Lung (tissue), 12 donors: Measurements from ENCODE around the gene DEDD. TPM values are rescaled to one million over a fixed set of nuclear protein-coding genes. Genes with fewer than 3 reads are reported as not detected.

Experiments
- ATAC-seq: fragments of 200-7000 bp; cut with Tn5 transposase; one replicate; pipeline ENCODE4 v1.9.1; 2020; ENCODE audit warnings: moderate number of reproducible peaks; ENCODE audit not compliant: insufficient read depth, low FRiP score
- DNase-seq, 3 donors: peaks; one replicate each; pipeline ENCODE4 v3.0.0-alpha.2; 2013 to 2017
- H3K27ac ChIP-seq, 2 donors: one replicate each; pipeline ENCODE4 v1.5.1; 2013; ENCODE audit warnings: mild to moderate bottlenecking in 2 of 2, moderate library complexity in 2 of 2, control low read depth in 1 of 2, inconsistent platforms in 1 of 2, low read depth in 1 of 2, low read length in 1 of 2
- H3K27me3 ChIP-seq, 3 donors: one replicate each; pipeline ENCODE4 v1.5.1; 2013; ENCODE audit warnings: low read length in 2 of 3; ENCODE audit not compliant: control insufficient read depth in 3 of 3, insufficient read depth in 3 of 3
- H3K36me3 ChIP-seq, 4 donors: one replicate each; pipeline ENCODE4 v1.5.1; 2013; ENCODE audit warnings: low read length in 4 of 4, mild to moderate bottlenecking in 1 of 4, moderate library complexity in 1 of 4; ENCODE audit not compliant: control insufficient read depth in 4 of 4, insufficient read depth in 4 of 4
- H3K4me1 ChIP-seq, 5 donors: one replicate each; pipeline ENCODE4 v1.5.1; 2013; ENCODE audit warnings: low read length in 5 of 5, mild to moderate bottlenecking in 2 of 5, moderate library complexity in 1 of 5; ENCODE audit not compliant: control insufficient read depth in 5 of 5, insufficient read depth in 5 of 5
- H3K4me3 ChIP-seq: one replicate; pipeline ENCODE4 v1.5.1; 2013; ENCODE audit warnings: mild to moderate bottlenecking, control low read depth, moderate library complexity
- H3K9ac ChIP-seq, 2 donors: one replicate each; pipeline ENCODE4 v1.5.1; 2013; ENCODE audit warnings: low read length in 2 of 2, control low read depth in 1 of 2; ENCODE audit not compliant: insufficient read depth in 1 of 2
- H3K9me3 ChIP-seq, 4 donors: one replicate each; pipeline ENCODE4 v1.5.1; 2013; ENCODE audit warnings: low read length in 3 of 4, mild to moderate bottlenecking in 1 of 4, moderate library complexity in 1 of 4; ENCODE audit not compliant: control insufficient read depth in 4 of 4, insufficient read depth in 3 of 4
- CTCF ChIP-seq: IDR thresholded peaks from 2 replicates; pipeline ENCODE4 v1.5.1; 2012; ENCODE audit warnings: mild to moderate bottlenecking; ENCODE audit errors: control extremely low read depth, extremely low read depth
- WGBS, 2 donors: extraction: QIAGEN DNeasy Blood & Tissue Kit; methylation state at CpG; one replicate each; pipeline ENCODE4 v1.1.7; 2013; 5-methylcytosine and 5-hydroxymethylcytosine counted together
- polyA plus RNA-seq, 2 donors: library from polyadenylated mRNA; stranded (reverse); fragments of 200-250 nt; gene quantifications; one replicate each; pipeline ENCODE4 v1.2.1, GENCODE V29; 2013
- total RNA-seq, 2 donors: library from RNA; depleted of rRNA in 1 of 2; stranded (reverse); fragments of >200 nt in 1 of 2; gene quantifications; one replicate each; pipeline ENCODE4 v1.2.1, GENCODE V29; 2014 to 2021
- donor health status: control.
- donor health status: control.
- donor health status: Bipolar disorder and iron deficiency.
- donor health status: healthy.
- donor health status: DM: yes; HTN: yes; CAD: no.

DEDD gene
- total and polyA plus RNA-seq, 4 donors, result 19.4 to 38.8 (median 30.9) TPM

- peaks cover 0 to 25% (median 15%) of the 10 kb centered on the region in 4 donors for H3K36me3 ChIP-seq
- peak; percentile 14 for TF ChIP-seq CTCF
- ATAC-seq (peak; percentile 97), DNase-seq (peak; percentile 97 to 99 (median 98))
- H3K27ac ChIP-seq, result peak within 1 kb of the TSS; percentile 86 to 94
- peaks cover 0 to 17% (median 6%) of the 10 kb centered on the region in 5 donors for H3K4me1 ChIP-seq
- peak within 1 kb of the TSS; percentile 66 for H3K4me3 ChIP-seq
- 1% methylated on average over 49 to 54 of the region's 54 CpGs for WGBS, 2 donors
- no peaks in the 10 kb centered on the region for H3K27me3 ChIP-seq
- H3K9ac ChIP-seq, result peak within 1 kb of the TSS; percentile 83 to 91
- H3K9me3 ChIP-seq, result no peaks in the 10 kb centered on the region
Measured at GRCh38 chr1:161165742-161166668, 33.5 kb upstream of the DEDD start, which contains the start of gene PPOX. Gene PPOX (plus strand): TSS chr1:161166426. CDS start chr1:161166848, 422 bp downstream.

- 66 to 73% methylated on average over 14 of the region's 14 CpGs for WGBS, 2 donors
- peaks cover 0 to 25% (median 10%) of the 10 kb centered on the region in 5 donors for H3K4me1 ChIP-seq
- TF ChIP-seq CTCF, result no peak
- ATAC-seq (no peak), DNase-seq (no peak)
- H3K36me3 ChIP-seq, result peaks cover 0 to 25% (median 11%) of the 10 kb centered on the region in 4 donors
- H3K9ac ChIP-seq, result peak overlapping the region in 1 of 2 donors; percentile 67
- H3K27me3 ChIP-seq, result no peaks in the 10 kb centered on the region
- H3K4me3 ChIP-seq, result no peak overlapping the region
- H3K9me3 ChIP-seq, result no peaks in the 10 kb centered on the region
- peak overlapping the region; percentile 86 to 94 for H3K27ac ChIP-seq
Measured at GRCh38 chr1:161164901-161165610, 32.6 kb upstream of the DEDD start.

- WGBS, 2 donors, result 91 to 93% methylated on average over 5 of the region's 5 CpGs
- H3K27me3 ChIP-seq, result no peaks in the 10 kb centered on the region
- H3K9ac ChIP-seq, result no peak overlapping the region
- H3K4me1 ChIP-seq, result peaks cover 0 to 31% (median 11%) of the 10 kb centered on the region in 5 donors
- TF ChIP-seq CTCF, result no peak
- no peak for ATAC-seq
- no peak overlapping the region for H3K4me3 ChIP-seq
- H3K27ac ChIP-seq, result no peak overlapping the region
- H3K9me3 ChIP-seq, result no peaks in the 10 kb centered on the region
- peaks cover 0 to 19% (median 9%) of the 10 kb centered on the region in 4 donors for H3K36me3 ChIP-seq
- DNase-seq, result no peak
Measured at GRCh38 chr1:161163793-161164192, 31.3 kb upstream of the DEDD start.
